ENCODE results near the gene ABCC2.
"Not testable (repeated sequence)": the region's sequence is repeated elsewhere in the genome, so short reads cannot be mapped to it uniquely, and the experiment has no call there.

The ABCC2 gene

GRCh38 chr10:99782447-99783286, at the start of gene ABCC2:
Gene ABCC2, plus strand, starts transcription at chr10:99782640. Its CDS starts 205 bp downstream, at chr10:99782845.
- no peak for DNase-seq

- DNase-seq = no peak
Measured at GRCh38 chr10:99733366-99733765, 49.1 kb upstream of the ABCC2 start.

DNA sequence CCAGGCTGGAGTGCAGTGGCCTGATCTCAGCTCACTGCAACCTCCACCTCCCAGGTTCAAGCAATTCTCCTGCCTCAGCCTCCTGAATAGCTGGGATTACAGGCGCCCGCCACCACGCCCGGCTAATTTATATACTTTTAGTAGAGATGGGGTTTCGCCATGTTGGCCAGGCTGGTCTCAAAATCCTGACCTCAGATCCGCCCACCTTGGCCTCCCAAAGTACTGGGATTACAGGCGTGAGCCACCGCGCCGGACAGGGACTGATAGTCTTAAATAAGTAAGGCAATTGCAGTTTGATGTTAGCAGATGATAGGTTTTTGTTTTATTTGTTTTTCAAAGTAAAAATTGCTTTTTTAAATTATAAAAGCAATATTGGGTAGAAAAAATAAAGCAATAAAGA, 48.3 kb upstream of the ABCC2 start:
- not testable (repeated sequence) for DNase-seq

- peak; percentile 33 for DNase-seq
Measured at GRCh38 chr10:99740260-99740659, 42.2 kb upstream of the ABCC2 start.

DNA sequence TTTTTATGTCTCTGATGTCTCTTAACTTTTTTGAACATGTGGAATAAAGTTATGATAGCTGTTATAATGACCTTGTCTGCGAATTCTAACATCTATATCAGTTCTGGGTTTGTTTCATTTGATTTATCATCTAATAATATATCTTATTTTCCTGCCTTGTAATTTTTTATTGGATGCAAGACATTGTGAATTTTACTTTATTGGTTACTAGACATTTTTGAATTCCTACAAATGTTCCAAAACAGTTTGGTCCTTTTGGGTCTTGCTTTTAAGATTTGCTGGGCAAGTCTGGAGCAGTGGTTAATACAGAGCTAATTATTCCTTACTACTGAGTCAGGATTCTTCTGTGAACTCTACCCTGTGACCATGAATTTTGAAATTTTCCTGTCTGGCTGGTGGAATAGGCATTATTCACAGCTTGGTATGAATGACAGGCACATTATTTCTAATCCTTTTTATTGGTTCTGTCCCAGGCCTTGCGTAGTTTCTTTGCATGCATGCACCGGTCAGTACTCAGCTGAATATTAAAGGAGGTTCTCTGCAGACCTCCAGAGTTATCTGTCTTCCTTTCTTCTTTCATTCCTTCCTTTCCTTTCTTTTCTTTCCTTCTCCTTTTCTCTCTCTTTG, 41.4 kb upstream of the ABCC2 start:
- no peak for DNase-seq

- no peak for DNase-seq
Measured at GRCh38 chr10:99742254-99742653, 40.2 kb upstream of the ABCC2 start.

- no peak for DNase-seq
Measured at GRCh38 chr10:99742701-99743100, 39.7 kb upstream of the ABCC2 start.

- DNase-seq = no peak
Measured at GRCh38 chr10:99743841-99744240, 38.6 kb upstream of the ABCC2 start.

DNA sequence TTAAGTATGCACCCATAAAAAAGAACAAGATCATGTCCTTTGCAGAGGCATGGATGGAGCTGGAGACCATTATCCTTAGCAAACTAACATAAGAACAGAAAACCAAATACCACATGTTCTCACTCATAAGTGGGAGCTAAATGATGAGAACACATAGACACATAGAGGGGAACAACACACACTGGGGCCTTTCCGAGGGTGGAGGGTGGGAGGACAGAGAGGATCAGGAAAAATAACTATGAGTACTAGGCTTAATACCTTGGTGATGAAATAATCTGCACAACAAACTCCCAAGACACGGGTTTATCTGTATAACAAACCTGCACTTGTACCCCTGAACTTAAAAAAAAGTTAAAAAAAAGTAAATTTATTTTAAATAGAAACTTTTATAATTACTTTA, 36.3 kb upstream of the ABCC2 start:
- not testable (repeated sequence) for DNase-seq

- no peak for DNase-seq
Measured at GRCh38 chr10:99748823-99749451, 33.5 kb upstream of the ABCC2 start.

GRCh38 chr10:99750641-99751040, 31.8 kb upstream of the ABCC2 start:
- DNase-seq = no peak

DNA sequence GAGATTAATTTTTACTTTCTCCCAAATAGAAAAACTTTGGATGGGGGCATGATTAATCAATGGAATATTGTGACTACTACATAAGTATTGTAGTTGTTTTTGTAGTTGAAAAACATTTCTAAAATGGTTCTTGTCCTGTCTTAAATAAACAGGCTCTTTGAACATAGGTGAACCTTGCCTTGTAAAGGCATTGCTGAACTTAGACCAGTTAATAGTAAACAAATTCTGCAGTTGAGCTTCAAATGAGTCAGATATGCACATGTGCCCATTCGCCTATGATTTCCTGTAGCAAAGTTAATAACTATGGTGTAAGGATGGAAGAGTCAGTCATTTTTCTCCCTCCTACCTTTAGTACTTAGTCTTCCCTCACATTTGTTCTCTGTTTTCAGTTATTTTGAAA, 27.8 kb upstream of the ABCC2 start:
- no peak for DNase-seq

- no peak for DNase-seq
Measured at GRCh38 chr10:99756159-99756558, 26.3 kb upstream of the ABCC2 start.

GRCh38 chr10:99758211-99758891, 24.1 kb upstream of the ABCC2 start:
- DNase-seq = peak; percentile 8

DNA sequence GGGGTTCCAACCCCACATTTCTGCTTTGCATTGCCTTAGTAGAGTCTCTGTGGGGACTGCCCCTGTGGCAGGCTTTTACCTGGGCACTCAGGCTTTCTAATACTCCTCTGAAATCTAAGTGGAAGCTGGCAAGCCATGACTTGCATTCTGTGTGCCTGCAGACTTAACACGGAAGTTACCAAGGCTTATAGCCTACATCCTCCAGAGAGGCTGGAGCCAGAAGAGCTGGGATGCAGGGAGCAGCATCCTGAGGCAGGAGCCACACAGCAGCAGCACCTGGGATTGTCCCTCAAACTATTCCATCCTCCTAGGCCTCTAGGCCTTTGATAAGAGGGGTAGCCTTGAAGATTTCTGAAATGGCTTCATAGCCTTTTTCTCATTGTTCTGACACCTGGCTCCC, 22.1 kb upstream of the ABCC2 start:
- no peak for DNase-seq

DNA sequence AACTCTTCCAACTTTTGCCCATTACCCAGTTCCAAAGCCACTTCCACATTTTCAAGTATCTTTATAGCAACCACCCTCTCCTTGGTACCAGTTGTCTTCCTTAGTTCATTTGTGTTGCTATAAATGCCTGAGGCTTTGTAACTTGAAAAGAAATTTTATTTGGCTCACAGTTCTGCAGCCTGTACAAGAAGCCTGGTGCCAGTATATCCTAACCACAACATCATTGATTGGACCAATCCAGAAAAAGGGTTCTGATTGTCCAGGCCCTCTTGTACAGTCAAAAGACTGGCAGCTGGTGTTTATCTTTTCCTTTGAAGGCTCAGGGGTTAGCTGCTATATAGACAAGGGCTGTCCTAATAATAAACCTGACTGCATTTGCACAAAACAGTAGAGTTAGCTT, 21.1 kb upstream of the ABCC2 start:
- DNase-seq = no peak

DNA sequence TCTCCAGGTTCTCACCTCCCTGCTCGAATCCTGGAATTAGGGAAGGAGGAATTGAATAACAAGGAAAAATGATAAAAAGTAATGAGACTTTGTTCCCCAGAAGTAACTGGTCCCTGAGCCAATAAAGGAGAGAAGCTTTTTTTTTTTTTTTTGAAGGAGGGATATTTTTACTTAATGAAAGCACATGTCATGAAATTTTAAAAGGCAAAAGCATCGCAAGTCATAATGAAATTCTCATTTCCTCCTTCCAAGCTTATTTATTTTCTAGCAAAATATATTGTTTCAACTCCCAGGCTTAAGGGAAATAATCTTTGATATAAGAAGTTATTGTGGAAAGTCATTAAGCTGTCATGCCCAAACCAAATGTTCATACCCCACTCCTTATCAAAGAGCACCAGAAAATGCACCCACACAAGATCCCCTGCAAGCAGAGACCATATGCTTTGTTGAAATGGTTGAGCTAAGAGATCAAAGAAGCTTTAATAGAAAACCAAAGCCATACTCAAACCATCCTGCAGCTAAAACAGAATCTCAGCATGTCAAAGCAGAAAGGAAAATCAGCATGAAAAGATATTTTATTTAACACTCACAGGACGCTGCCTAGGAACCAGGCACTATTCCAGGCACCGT, 16.7 kb upstream of the ABCC2 start:
- no peak for DNase-seq

DNA sequence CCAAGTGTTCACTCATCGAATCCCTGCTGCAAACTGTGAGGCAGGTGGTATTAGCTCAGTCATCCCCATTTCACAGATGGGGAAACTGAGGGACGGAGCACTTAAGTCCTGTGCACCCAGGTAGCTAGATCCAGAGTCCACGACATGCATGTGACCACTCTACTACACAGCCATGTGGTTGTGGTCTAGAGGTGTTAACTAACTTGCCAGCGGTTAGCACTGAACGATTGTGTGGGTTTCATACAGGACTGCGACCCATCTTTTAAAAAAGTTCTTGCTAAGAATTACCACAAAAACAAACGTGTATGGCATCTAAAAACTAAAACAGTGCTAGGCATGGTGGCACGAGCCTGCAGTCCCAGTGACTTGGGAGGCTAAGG, 16.1 kb upstream of the ABCC2 start:
- DNase-seq = no peak

DNA sequence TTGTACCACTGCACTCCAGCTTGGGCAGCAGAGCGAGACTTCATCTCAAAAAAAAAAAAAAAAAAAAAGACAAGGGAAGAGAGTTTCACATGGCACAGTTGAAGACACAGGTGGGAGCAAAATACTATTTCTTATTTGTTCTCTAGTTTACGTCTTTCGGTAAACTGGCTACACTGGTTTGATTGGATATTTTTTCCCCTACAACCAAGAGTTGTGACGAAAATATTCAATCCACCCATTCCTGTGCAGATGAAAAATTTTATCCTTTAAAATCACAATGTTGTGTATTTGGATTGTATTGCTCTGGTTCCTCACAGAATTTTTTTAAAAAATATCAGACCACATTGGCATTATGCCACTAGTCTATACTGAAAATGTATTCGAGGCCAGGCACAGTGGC, 14.5 kb upstream of the ABCC2 start:
- DNase-seq = no peak

- DNase-seq = no peak
Measured at GRCh38 chr10:99768556-99768955, 13.9 kb upstream of the ABCC2 start.

DNA sequence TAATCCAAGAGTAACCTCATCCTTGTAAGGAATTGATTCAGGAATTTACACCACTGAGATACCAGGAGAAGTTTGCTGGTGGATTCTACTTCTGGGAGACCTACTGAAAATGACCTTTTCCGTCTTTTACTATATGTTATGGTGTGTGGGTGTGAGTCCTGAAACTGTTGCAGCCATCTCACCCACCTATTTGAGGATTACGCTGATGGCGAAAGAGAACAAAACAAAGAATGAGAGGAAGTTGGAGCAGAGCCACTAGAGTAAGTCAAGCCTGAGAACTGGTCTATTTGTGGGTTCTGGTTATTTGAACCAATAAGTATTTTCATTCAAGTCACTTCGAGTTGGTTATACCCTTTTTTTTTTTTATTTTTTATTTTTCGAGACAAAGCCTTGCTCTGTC, 12.7 kb upstream of the ABCC2 start:
- no peak for DNase-seq

- no peak for DNase-seq
Measured at GRCh38 chr10:99770408-99771045, 11.9 kb upstream of the ABCC2 start.

- no peak for DNase-seq
Measured at GRCh38 chr10:99775850-99776249, 6.6 kb upstream of the ABCC2 start.

Measured in eye (tissue), 1 donor.